Vagina (tissue), 2 donors: Measurements from ENCODE around the gene C3orf85. TPM values are rescaled to one million over a fixed set of nuclear protein-coding genes. Genes with fewer than 3 reads are reported as not detected.

Source experiments
- DNase-seq, 2 donors: peaks; one replicate each; pipeline ENCODE4 v3.0.0-alpha.2; 2017; ENCODE audit errors: extremely low spot score in 2 of 2
- H3K27ac ChIP-seq: fragments of 200-600 bp; sonication (generic); one replicate; pipeline ENCODE4 v1.5.1; 2019
- H3K27me3 ChIP-seq: fragments of 200-600 bp; sonication (generic); one replicate; pipeline ENCODE4 v1.5.1; 2019
- H3K36me3 ChIP-seq, 2 donors: fragments of 200-600 bp; sonication (generic); one replicate each; pipeline ENCODE4 v1.5.1; 2017 to 2019
- H3K4me1 ChIP-seq: fragments of 200-600 bp; sonication (generic); one replicate; pipeline ENCODE4 v1.5.1; 2019
- H3K4me3 ChIP-seq, 2 donors: fragments of 200-600 bp; sonication (generic); 1 replicate in 1 of 2; 2 replicates in 1 of 2; pipeline ENCODE4 v1.5.1; 2016 to 2019
- H3K9me3 ChIP-seq: fragments of 200-600 bp; sonication (generic); one replicate; pipeline ENCODE4 v1.5.1; 2019
- CTCF ChIP-seq, 3 experiments: fragments of 450-650 bp in 2 of 3; fragments of 200-600 bp in 1 of 3; sonication (generic) in 1 of 3; IDR thresholded peaks; one replicate each; pipeline ENCODE4 v1.5.1; 2017 to 2019; ENCODE audit warnings: antibody characterized with exemption in 3 of 3, mild to moderate bottlenecking in 2 of 3, moderate library complexity in 2 of 3
- POLR2A ChIP-seq, 2 donors: fragments of 450-650 bp; IDR thresholded peaks; one replicate each; pipeline ENCODE4 v1.6.1; 2017; ENCODE audit warnings: antibody characterized with exemption in 2 of 2, mild to moderate bottlenecking in 2 of 2, moderate library complexity in 2 of 2
- POLR2AphosphoS5 ChIP-seq, 2 donors: sonication (generic); formaldehyde crosslinking; IDR thresholded peaks; one replicate each; pipeline ENCODE4 v1.9.0; 2017; ENCODE audit warnings: antibody characterized with exemption in 2 of 2, mild to moderate bottlenecking in 2 of 2, low read depth in 1 of 2; ENCODE audit not compliant: insufficient read depth in 1 of 2
- intact Hi-C: fragments of 100-400 bp; cut with DNase I; formaldehyde crosslinking; loops from one replicate; pipeline ENCODE4 v1.15.1; 2023
- total RNA-seq: library from RNA; depleted of rRNA; stranded (reverse); fragments of >200 nt; gene quantifications from one replicate; pipeline ENCODE4 v1.2.3, GENCODE V29; 2016

The C3orf85 gene
- total RNA-seq, 1 donor from 2014 or later = not detected

GRCh38 chr3:109191421-109191820, 54.9 kb downstream of the C3orf85 start:
- Histone ChIP-seq H3K27me3 (no peaks in the 10 kb centered on the region), H3K36me3 (no peaks in the 10 kb centered on the region), H3K4me1 (no peaks in the 10 kb centered on the region), H3K4me3 (no peak overlapping the region), H3K9me3 (no peaks in the 10 kb centered on the region), H3K27ac (no peak overlapping the region)
- intact Hi-C loops = no loop called here
- DNase-seq = no peak
- no peak for TF ChIP-seq CTCF (IDR thresholded peaks at IDR 0.05)
- TF ChIP-seq POLR2A (IDR thresholded peaks at IDR 0.05) = no peak
- no peak for TF ChIP-seq POLR2AphosphoS5 (IDR thresholded peaks at IDR 0.05; ENCODE audit: insufficient read depth in 1 of 2, low read depth in 1 of 2)

- Histone ChIP-seq H3K27me3 (no peaks in the 10 kb centered on the region), H3K4me3 (no peak overlapping the region), H3K4me1 (no peaks in the 10 kb centered on the region), H3K27ac (no peak overlapping the region), H3K36me3 (no peaks in the 10 kb centered on the region), H3K9me3 (no peaks in the 10 kb centered on the region)
- no peak for TF ChIP-seq POLR2A (IDR thresholded peaks at IDR 0.05)
- no peak for TF ChIP-seq POLR2AphosphoS5 (IDR thresholded peaks at IDR 0.05; ENCODE audit: insufficient read depth in 1 of 2, low read depth in 1 of 2)
- intact Hi-C loops = no loop called here
- no peak for DNase-seq
These were observed 59.3 kb downstream of the C3orf85 start for GRCh38 chr3:109195815-109196214.

Other genes starting within 250 kb of the C3orf85 start
- gene GUCA1C, start 182.8 kb upstream of the C3orf85 start, total RNA-seq = not detected
- not detected for gene MORC1, start 18.6 kb upstream of the C3orf85 start, total RNA-seq
- gene DPPA2, start 179.8 kb downstream of the C3orf85 start, total RNA-seq = not detected
- gene DPPA4, start 200.8 kb downstream of the C3orf85 start, total RNA-seq = not detected